ENCODE results near the gene ACAP1.

Gene ACAP1

DNA sequence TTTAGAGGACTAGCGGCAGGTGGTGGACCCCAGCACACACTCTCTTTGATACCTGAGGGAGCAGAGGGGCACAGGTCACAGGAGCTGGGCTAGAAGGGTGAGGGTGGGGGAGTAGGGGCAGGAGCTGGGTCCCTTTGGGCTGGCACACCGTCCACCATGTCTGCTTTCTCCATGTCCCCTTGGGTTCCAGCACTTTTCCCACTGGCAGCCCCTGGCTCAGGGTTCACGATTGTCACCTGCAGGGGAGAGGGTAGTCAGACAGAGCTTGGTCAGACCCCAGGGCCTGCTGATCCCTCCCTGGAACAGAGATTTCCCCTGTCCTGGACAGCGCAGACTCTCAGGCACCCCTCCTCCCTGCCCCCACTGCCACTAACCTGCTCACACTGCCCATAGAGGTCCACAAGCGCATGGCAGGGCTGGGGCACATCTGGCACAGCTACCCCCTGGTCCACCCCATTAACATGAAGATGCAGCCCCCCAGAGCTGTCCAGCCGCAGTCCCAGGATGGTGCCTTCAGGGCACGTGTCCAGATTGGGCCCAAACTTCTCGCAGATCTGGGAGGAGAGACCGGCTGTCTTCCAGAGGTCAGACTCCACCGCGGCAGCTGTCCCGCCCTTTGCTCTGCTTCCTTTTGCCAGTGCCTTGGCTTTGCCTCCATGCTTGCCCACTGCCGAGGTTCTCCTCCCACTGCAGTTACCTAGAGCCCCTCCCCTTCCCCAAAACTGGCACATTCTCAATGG is 18.0 kb upstream of the ACAP1 start:
- Mint-ChIP-seq H3K4me1 (ENCODE audit: low read depth) (peaks cover 17% of the 10 kb centered on the region), H3K4me3 (no peak overlapping the region), H3K27me3 (no peaks in the 10 kb centered on the region), H3K27ac (peak overlapping the region; percentile 46), H3K36me3 (peaks cover 2% of the 10 kb centered on the region), H3K9me3 (ENCODE audit: low read depth) (no peaks in the 10 kb centered on the region)

DNA sequence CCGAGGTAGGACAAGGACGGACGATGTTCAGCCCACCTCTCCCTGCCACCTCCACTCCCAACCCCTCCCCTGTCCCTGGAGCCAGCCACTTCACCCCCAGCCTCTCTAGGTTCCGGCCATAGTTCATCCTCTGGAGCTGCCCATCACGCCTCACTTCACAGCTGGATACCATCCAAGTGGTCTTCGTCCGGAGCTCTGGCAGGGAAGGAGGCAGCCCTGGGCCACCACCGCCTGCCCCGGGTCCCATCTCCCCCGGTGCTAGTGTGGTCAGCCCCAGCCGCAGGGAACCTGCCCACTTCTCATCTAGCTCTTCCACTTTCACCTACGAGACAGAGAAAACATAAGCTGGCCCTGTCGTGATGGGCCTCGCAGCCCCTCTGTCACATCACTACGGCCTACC is 14.9 kb upstream of the ACAP1 start:
- Mint-ChIP-seq H3K4me3 (no peak overlapping the region), H3K36me3 (peaks cover 2% of the 10 kb centered on the region), H3K4me1 (ENCODE audit: low read depth) (peaks cover 5% of the 10 kb centered on the region), H3K9me3 (ENCODE audit: low read depth) (no peaks in the 10 kb centered on the region), H3K27ac (no peak overlapping the region), H3K27me3 (no peaks in the 10 kb centered on the region)

DNA sequence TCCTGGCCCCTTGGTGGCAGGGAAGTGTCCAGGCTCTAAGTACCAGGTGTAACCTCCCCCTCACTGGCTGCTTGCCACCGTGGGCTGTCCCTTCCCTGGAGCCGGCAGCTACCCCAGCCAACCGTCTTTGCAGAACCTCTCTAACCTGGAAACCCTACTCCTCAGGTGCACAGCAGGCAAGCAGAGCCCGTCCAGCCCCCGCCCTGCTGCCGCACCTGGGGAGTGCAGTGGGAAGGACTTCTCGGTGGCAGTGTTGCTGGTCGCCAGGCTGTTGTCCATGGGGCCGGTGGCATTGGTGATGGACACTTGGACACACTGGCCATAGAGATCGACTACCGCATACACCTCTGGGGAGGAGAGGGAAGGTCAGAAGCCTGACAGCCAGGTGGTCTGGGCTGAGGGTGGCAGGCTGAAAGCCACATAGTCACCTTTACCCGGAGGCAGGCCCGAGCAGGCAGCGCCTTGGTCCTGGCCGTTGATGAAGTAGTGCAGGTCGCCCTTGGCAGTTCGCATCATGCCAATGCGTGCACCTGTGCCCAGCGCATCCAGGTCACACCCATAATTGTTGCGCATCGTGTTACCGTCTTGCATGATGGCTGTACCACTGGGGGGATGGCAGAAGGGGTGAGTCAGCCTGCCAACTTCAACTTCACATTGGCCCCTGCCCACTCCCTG is 13.7 kb upstream of the ACAP1 start:
- H3K27me3 Mint-ChIP-seq = no peaks in the 10 kb centered on the region
- no peak overlapping the region for H3K4me3 Mint-ChIP-seq
- H3K27ac Mint-ChIP-seq = no peak overlapping the region
- H3K9me3 Mint-ChIP-seq (ENCODE audit: low read depth) = no peaks in the 10 kb centered on the region
- peaks cover 7% of the 10 kb centered on the region for H3K4me1 Mint-ChIP-seq (ENCODE audit: low read depth)
- H3K36me3 Mint-ChIP-seq = peaks cover 2% of the 10 kb centered on the region

DNA sequence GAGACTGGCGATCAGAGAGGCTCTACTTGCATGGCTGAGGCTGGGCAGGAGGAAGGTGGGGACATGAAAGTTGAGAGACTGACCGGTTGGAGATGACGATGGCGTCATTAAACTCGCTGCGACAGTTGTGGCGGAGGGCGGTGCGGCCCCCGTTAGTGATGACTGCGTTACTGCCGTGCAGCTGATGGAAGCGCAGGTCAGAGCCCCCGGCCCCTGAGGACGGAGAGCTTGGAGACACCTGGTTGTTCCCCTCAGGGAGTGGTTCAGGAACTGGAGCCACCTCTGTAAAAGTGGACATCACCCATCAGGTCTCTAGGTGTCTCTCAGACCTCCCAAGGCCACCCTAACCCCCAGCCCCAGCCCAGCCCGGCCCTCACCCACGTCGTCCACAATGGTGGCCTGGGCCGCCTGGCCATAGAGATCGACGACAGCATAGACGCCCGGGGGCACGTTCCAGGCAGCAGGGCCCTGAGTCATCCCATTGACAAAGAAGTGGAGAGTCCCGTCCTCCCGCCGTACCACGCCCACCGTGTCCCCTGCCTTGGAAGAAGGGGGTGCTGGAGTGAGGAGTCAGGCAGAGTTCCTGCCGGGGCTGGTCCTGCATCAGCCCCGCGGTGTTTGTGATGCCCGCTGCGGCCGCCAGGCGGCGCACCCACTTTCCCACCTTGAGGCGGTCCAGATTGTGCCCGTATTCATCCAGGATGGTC is 12.4 kb upstream of the ACAP1 start:
- Mint-ChIP-seq H3K4me1 (ENCODE audit: low read depth) (peaks cover 19% of the 10 kb centered on the region), H3K9me3 (ENCODE audit: low read depth) (no peaks in the 10 kb centered on the region), H3K27ac (no peak overlapping the region), H3K4me3 (no peak overlapping the region), H3K27me3 (no peaks in the 10 kb centered on the region), H3K36me3 (peaks cover 4% of the 10 kb centered on the region)

DNA sequence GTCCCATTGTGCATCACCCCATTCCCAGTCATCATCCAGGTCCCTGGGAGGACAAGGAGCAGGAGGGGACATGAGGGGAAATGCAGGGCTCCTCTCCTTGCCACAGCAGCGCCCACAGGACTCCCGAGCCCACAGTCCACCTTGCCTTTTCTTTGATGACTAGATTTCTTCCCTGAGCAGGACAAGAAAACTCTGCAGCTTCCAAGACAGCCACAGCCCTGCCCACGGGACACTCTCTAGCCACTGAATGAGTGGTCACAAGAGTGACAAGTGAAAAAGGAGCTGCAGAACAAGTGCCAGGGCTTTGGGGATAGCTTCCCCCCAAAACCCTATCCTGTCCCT is 11.9 kb upstream of the ACAP1 start:
- Mint-ChIP-seq H3K27me3 (no peaks in the 10 kb centered on the region), H3K27ac (no peak overlapping the region), H3K36me3 (peaks cover 4% of the 10 kb centered on the region), H3K4me1 (ENCODE audit: low read depth) (peaks cover 19% of the 10 kb centered on the region), H3K9me3 (ENCODE audit: low read depth) (no peaks in the 10 kb centered on the region), H3K4me3 (no peak overlapping the region)

DNA sequence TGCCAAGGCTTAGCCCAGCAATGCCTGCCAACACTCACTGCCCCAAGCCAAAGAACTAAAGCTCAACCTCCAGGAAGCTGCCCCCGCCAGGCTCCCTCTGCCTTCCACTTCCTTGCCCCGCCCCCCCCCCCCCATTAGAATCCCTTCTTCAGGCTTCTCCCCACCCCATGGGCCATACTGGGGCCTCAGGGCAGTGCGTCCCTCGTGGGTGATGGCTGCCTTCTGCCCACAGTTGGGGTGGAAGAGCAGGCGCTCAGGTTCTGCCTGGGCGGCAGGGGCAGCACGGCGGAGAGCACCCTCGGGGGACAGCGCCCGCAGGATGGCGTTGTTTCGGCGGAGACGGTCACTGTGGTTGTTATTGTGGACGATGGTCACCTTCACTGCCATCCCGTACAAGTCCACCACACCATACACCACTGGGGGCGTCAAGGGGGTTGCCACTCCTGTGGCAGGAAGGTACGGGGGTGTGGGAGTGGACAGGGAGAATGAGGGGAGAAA is 11.2 kb upstream of the ACAP1 start:
- H3K27ac Mint-ChIP-seq = no peak overlapping the region
- peaks cover 25% of the 10 kb centered on the region for H3K4me1 Mint-ChIP-seq (ENCODE audit: low read depth)
- no peaks in the 10 kb centered on the region for H3K27me3 Mint-ChIP-seq
- no peaks in the 10 kb centered on the region for H3K9me3 Mint-ChIP-seq (ENCODE audit: low read depth)
- H3K36me3 Mint-ChIP-seq = peaks cover 4% of the 10 kb centered on the region
- no peak overlapping the region for H3K4me3 Mint-ChIP-seq

DNA sequence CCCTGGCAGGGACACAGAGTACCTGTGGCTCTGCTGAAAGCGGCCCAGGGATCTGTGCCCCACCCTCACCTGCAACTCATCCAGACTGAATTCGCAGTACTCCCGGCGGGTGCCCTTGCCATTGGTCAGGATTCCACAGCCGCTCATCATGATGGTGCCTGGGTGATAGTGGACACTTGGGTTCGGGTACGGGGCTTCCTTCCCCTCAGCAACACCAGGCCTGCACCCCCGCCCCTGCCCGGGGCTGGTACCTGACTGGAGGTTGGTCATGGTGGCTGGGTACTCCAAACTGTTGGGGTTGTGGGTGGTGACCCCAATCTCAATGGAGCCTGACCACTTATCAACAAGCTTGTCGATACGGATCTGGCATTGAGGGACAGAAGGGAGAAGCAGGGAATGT is 10.1 kb upstream of the ACAP1 start:
- Mint-ChIP-seq H3K4me3 (no peak overlapping the region), H3K4me1 (ENCODE audit: low read depth) (peaks cover 31% of the 10 kb centered on the region), H3K27ac (no peak overlapping the region)

DNA sequence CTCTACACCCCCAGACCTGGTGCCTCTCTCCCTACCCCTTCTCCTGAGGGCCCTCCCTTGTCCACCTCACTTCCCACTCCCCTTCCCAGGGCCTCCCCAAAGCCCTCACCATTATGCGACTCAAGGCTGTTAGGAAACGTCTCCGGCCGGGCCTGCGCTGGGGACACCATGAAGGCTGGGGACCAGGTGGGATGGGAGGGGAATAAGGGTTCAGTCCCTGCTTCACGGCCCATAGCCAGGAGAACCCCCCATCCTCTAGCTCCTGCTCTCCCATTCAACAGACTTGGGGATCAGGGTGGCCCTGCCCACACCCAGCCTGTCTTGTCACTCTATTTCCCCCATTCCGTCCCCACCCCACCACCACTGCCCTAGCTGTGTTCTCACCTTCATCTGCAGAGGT is 9.3 kb upstream of the ACAP1 start:
- Mint-ChIP-seq H3K27me3 (no peaks in the 10 kb centered on the region), H3K27ac (no peak overlapping the region), H3K9me3 (ENCODE audit: low read depth) (no peaks in the 10 kb centered on the region), H3K4me3 (no peak overlapping the region), H3K4me1 (ENCODE audit: low read depth) (peaks cover 31% of the 10 kb centered on the region), H3K36me3 (peaks cover 2% of the 10 kb centered on the region)

More for the DNA sequence above, 10.1 kb upstream of the ACAP1 start:
- peaks cover 4% of the 10 kb centered on the region for H3K36me3 Mint-ChIP-seq
- H3K9me3 Mint-ChIP-seq (ENCODE audit: low read depth) = no peaks in the 10 kb centered on the region
- no peaks in the 10 kb centered on the region for H3K27me3 Mint-ChIP-seq

DNA sequence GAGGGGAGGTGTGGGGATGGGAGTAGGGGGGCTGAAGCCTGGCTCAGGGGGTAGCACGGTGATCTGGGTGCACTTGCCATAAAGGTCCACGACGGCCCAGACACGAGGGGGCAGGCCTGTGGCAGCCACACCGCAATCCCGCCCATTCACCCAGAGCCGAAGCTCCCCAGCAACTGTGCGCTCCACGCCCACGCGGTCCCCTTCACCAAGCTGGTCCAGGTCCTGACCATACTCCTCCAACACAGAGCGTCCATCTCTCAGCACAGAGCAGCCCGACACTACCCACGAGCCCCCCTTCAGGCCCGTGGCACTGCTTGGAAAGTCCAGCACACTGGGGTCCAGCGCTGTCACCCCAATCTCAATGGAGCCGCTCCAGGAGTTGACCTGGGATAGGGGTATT is 8.8 kb upstream of the ACAP1 start:
- peaks cover 35% of the 10 kb centered on the region for H3K4me1 Mint-ChIP-seq (ENCODE audit: low read depth)
- H3K36me3 Mint-ChIP-seq = peaks cover 2% of the 10 kb centered on the region
- H3K9me3 Mint-ChIP-seq (ENCODE audit: low read depth) = no peaks in the 10 kb centered on the region
- H3K4me3 Mint-ChIP-seq = peak overlapping the region; percentile 35
- H3K27ac Mint-ChIP-seq = peak overlapping the region; percentile 68
- H3K27me3 Mint-ChIP-seq = no peaks in the 10 kb centered on the region

DNA sequence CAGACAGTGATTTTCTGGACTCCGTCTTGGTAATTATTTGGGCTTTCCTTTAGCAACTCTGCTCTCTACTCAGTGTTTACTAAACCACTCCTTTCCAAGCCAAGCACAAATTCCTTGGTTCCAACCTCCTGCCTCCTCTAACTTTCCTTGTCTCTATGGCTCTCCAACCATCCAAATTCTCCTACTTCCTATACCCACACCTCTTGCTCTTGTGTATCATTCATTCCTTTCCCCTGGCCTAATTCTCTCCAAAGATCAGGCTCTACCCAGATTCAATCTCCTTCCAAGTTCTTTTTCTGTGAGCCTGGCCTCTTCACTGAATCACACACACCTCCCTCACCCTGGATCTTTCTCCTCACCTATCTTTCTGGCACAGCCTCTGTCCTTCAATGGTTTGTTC is 8.3 kb upstream of the ACAP1 start:
- peaks cover 2% of the 10 kb centered on the region for H3K36me3 Mint-ChIP-seq
- H3K27me3 Mint-ChIP-seq = no peaks in the 10 kb centered on the region
- H3K9me3 Mint-ChIP-seq (ENCODE audit: low read depth) = no peaks in the 10 kb centered on the region
- peaks cover 39% of the 10 kb centered on the region for H3K4me1 Mint-ChIP-seq (ENCODE audit: low read depth)
- peak overlapping the region; percentile 93 for H3K27ac Mint-ChIP-seq
- peak overlapping the region; percentile 90 for H3K4me3 Mint-ChIP-seq

DNA sequence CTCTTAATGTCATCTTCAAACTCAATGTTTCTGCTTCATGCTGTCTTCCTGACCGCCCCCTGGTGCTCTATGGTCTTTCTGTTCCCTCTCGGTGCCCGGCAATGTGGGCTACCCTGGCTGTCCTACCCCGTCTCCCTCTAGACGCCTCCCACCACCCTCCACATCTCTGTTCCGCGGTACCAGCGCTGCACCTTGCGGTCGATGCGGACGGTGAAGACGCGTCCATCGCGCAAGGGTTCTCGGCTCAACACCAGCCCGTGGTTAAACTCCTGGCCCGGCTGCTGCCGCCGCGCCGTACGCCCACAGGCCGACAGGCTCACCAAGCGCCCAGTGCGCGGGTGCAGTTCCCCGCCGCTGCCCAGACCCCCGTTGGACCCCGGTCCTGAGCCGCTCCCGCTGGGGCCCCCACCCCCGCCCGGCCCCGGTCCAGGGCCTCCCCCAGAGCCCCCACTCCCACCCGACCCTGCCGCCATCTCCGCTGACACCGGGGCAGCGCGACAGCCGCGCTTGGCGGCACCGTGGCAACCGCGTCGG is 7.4 kb upstream of the ACAP1 start, which contains the start of gene NEURL4:
TSS of gene NEURL4 (minus strand) at position 496 of the 534 bp plus-strand sequence. CDS start at position 473, 23 bp downstream.
- Mint-ChIP-seq H3K27ac (peak within 1 kb of the TSS; percentile 96), H3K9me3 (ENCODE audit: low read depth) (no peaks in the 10 kb centered on the region), H3K4me3 (peak within 1 kb of the TSS; percentile 94), H3K36me3 (peaks cover 2% of the 10 kb centered on the region), H3K27me3 (no peaks in the 10 kb centered on the region), H3K4me1 (ENCODE audit: low read depth) (peaks cover 44% of the 10 kb centered on the region)

DNA sequence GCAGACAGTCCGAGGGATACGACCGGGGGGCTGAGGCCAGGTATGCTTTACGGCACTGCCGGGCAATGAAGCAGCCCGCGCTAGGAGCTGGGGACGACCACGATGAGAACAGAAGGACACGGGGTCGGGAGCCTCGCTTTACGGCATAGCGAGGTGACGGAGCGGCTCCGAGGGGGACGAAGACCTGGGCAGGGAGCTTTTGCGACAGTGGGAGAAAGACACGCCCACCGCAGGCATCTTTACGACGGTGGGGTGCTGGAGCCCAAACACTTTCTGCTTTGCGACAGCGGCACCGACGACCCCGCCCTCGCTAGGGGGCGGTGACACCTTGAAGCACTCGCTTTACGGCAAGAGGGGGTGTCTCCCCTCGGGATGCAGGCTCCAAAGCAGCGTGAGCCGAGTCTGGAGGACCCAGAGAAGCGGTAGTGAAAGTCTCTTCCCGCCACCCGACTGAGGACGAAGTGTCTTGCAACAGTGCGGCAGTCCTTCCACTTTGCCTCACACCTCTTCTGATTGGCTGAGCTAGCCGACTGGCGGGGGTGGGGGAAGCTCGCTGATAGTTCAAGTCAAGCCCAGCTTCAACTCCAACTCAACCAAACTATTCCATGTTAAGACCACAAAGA is 6.8 kb upstream of the ACAP1 start:
- Mint-ChIP-seq H3K4me1 (ENCODE audit: low read depth) (peaks cover 42% of the 10 kb centered on the region), H3K27me3 (no peaks in the 10 kb centered on the region), H3K4me3 (peak overlapping the region; percentile 94), H3K36me3 (peaks cover 2% of the 10 kb centered on the region), H3K27ac (peak overlapping the region; percentile 96), H3K9me3 (ENCODE audit: low read depth) (no peaks in the 10 kb centered on the region)

DNA sequence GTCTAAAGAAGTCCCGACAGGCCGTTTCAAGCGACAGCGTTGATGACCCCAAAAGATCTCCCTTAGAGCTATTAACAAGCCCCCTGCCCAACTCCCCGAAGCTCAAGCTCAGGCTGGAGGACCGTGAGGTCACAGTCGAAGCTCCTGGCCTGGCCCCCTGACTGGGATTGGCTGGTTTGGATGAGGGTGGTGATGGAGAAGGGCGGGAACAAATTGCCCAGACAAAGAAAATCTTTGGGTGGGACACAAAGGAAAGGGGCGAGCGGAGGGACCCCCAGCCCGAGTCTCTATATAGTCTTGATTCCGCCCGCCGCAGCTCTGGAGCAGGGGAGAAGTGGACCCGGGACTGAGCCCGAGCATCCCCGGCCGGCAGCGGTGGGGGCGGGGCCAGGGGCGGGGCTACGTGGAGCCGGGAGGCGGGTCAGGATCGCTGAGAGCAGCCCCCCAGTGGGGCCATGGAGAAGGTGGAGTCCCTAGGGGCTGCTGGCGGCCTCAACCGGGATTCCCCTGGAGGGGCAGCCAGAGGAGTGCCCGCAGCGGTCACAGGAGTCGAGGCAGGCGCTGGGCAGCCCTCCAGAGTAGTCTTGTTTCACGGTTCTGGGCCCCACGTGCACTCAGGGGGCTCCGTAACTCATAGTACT is 6.2 kb upstream of the ACAP1 start:
- H3K36me3 Mint-ChIP-seq = peaks cover 2% of the 10 kb centered on the region
- H3K4me3 Mint-ChIP-seq = peak overlapping the region; percentile 94
- no peaks in the 10 kb centered on the region for H3K27me3 Mint-ChIP-seq
- no peaks in the 10 kb centered on the region for H3K9me3 Mint-ChIP-seq (ENCODE audit: low read depth)
- peak overlapping the region; percentile 96 for H3K27ac Mint-ChIP-seq
- H3K4me1 Mint-ChIP-seq (ENCODE audit: low read depth) = peaks cover 48% of the 10 kb centered on the region

DNA sequence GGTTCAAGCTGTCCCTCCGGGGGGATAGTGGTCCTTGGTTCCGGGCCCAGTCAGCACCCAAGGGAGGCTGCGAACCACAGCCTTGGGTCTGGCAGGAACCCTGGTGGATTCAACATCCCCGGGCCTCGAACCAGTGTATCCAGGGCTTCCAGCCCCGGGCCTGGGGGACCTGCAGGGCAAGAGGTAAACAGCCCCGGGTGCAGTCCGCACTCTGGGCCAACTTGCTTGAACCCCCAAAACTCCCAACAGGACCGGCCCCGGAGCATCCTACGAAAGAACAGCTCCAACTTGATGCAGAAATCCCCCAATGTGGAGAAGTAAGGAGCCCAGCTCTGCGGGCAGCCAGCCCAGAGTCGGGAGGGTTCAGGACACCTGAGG is 5.7 kb upstream of the ACAP1 start:
- H3K4me3 Mint-ChIP-seq = peak overlapping the region; percentile 94
- no peaks in the 10 kb centered on the region for H3K27me3 Mint-ChIP-seq
- H3K36me3 Mint-ChIP-seq = peaks cover 2% of the 10 kb centered on the region
- no peaks in the 10 kb centered on the region for H3K9me3 Mint-ChIP-seq (ENCODE audit: low read depth)
- H3K4me1 Mint-ChIP-seq (ENCODE audit: low read depth) = peaks cover 54% of the 10 kb centered on the region
- peak overlapping the region; percentile 96 for H3K27ac Mint-ChIP-seq

All from activated naive CD8-positive, alpha-beta T cell (primary cell).